HG02610 (cell line): ENCODE data around the gene MOGAT1.
"Not testable (repeated sequence)": the region's sequence is repeated elsewhere in the genome, so short reads cannot be mapped to it uniquely, and the experiment has no call there.

Source experiments
- ATAC-seq: cut with Tn5 transposase; IDR thresholded peaks from one replicate; pipeline ENCODE4 v1.9.1; 2021; ENCODE audit warnings: mild to moderate bottlenecking, moderate library complexity; ENCODE audit not compliant: unreplicated experiment

MOGAT1 gene

DNA sequence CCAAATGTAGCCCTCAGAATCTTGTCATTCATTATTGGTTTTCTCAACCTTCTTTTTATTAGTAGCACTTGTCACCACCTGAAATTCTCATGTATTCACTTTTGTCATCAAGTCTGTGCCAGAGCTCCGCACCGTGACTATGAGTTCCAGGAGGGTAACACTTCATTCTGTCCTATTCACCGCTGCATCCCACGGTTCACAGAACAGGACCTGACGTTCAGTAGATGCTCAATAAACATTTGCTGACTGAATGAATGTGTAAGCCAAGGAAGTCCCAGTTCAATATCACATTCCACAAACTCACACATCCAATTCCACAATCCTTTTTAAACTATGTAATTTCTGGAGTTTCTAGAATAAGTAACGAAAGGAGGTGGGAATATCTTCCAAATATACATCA lies 65.5 kb downstream of the MOGAT1 start:
- no peak for ATAC-seq

DNA sequence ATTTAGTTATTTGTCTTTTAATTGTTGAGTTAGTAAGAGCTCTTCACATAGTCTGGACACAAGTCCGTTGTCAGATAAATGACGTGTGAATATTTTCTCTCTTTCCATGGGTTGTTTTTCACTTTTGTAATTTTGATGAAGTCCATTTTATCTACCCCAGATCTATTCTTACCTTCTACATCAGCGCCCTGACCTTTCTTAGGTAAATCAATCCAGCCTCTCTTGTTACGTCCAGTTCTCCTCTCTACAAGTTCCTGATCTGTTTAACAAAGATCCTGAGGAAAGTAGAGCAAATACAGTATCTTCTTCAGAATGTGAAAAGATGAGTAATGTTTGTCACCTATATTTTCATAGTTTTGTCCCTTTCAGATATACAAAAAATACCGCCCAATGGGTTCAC lies 66.9 kb downstream of the MOGAT1 start:
- ATAC-seq: no peak

DNA sequence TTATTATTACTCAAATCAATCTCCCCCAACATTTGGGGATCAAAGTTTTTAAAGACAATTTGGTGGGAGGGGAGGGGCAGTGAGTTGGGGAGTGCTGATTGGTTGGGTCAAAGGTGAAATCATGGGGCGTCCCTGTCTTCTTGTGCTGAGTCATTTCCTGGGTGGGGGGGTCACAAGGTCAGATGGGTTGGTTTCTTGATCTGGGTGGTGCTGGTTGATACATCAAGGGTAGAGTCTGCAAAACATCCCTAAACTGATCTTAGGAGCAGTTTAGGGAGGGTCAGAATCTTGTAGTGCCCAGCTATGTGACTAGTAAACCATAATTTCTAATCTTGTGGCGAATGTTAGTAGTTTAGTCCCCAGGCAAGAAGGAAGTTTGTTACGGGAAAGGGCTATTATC lies 67.4 kb downstream of the MOGAT1 start:
- no peak for ATAC-seq

DNA sequence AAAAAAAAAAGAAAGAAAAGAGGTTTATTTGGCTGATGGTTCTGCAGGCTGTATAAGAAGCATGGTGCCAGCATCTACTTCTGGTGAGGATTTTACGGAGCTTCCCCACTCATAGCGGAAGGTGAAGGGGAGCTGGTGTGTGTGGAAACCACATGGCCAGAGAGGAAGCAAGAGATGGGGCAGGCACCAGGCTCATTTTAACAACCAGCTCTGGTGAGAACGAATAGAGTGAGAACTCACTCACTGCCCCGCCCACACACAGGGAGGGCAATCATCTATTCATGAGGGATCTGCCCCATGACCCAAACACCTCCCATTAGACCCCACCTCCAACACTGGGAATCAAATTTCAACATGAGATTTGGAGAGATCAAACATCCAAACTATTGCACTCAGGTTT lies 68.5 kb downstream of the MOGAT1 start:
- no peak for ATAC-seq

DNA sequence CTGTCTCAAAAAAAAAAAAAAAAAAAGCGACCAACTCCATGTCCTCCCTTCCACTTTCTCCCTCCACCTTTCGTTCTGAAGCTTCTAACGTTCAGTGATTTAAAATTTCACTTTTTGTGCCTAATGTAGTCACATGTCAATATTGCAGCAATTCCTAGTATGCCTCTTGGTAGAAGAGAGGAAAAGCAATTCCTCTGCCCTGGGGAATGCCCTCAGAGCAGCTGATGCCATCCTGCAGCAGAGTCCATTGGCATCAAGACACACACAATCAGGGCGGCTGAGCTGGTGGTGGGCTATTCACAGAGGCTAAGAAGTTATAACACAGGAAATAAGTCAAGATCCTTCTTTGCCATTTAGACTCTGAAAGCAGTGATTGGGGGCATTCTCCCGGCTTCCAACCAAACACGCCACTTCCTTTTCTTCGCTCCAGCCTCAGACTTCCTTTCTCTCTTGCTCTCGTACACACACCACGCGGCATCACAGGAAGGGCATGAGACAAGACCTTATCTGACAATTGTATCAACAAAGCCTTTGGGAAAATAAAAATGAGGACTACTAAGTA lies 71.9 kb downstream of the MOGAT1 start:
- ATAC-seq: no peak

DNA sequence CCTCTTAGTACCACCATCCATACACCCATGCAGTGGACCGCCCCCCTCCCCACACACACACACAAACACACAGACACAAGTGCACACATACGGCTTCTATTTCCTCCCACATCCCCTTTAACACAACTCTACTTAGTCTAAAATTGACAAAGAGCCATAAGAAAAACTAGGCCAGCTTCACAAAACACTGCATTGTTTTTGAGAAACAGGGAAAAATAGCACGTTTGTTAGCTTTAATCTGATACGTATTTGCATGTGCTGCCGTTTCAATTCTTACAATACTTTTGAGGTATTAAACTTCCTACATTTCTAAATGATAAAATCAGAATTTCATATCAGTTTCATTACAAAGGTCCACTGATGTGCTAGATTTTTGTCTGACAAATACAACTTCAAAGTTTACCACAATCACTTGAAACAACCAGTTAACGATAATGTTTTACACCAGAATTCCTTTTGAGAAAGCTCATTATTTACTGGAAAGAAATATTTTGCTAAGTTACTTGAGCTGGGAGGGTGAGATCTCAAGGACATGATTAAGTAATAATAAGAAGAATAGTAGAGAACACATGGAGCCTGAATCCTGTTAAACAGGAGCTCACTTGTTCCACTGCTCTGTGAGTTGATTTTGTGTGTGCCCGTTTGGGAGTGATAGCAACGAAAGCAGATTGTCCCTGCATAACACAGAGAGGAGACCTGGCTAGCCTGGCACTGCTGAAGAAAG lies 74.5 kb downstream of the MOGAT1 start:
- ATAC-seq: no peak

DNA sequence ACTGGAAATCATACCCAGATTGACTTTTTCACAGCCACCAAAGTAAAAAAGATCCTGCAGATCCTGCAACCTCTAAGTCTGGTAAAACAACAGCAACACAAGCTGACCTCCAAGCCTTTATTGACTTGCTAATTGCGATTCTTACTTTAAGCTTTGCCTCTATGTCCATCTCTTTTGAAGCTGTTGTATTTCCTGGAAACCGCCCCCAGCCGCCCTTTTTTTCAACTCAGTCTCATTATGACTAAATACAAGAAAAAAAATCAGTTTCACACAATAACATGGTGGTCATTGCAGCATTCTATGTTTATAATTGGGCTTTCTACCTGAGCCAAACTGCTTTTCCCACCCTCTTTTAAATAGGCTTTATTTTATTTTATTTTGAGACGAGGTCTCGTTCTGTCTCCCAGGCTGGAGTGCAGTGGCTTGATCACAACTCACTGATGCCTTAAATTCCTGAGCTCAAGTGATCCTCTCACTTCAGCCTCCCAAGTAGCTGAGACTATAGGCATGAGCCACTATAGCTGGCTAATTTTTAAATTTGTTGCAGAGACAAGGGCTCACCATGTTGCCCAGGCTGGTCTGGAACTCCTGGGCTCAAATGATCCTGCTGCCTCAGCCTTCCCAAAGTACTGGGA lies 76.2 kb downstream of the MOGAT1 start:
- ATAC-seq: peak; percentile 54

DNA sequence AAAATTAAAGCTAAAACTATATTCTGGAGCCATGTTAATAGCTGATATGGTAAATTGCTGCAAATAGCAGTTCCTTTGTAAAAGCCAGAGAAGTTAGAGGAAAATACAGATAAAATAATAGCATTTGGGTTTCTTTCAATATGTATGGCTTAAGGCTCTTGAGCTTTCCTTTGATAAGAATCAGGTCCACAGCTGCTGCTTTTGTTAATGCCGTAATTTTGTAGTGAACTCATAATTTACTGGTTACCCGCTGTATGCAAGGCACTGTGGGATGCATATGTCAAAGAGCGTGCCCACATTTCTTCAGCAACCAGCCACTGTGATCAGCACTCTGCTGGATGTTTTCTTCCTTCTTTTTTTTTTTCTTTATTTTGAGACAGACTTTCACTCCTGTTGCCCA lies 79.1 kb downstream of the MOGAT1 start:
- no peak for ATAC-seq

DNA sequence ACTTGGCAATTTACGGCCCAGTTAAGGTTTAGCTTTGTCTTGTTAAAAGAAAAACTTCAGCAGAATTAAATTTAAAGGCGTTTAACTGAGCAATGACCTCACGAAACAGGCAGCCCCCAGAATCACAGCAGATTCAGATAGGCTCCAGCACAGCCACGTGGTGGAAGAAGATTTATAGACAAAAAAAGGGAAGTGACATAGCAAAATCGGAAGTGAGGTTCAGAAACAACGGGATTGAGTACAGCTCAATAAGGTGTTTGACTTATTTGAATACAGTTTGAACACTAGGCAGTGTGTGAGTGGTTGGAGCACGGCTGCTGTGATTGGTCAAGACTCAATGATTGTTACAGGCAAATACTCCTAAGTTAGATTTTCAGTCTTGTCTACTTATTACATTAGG lies 79.8 kb downstream of the MOGAT1 start:
- no peak for ATAC-seq

DNA sequence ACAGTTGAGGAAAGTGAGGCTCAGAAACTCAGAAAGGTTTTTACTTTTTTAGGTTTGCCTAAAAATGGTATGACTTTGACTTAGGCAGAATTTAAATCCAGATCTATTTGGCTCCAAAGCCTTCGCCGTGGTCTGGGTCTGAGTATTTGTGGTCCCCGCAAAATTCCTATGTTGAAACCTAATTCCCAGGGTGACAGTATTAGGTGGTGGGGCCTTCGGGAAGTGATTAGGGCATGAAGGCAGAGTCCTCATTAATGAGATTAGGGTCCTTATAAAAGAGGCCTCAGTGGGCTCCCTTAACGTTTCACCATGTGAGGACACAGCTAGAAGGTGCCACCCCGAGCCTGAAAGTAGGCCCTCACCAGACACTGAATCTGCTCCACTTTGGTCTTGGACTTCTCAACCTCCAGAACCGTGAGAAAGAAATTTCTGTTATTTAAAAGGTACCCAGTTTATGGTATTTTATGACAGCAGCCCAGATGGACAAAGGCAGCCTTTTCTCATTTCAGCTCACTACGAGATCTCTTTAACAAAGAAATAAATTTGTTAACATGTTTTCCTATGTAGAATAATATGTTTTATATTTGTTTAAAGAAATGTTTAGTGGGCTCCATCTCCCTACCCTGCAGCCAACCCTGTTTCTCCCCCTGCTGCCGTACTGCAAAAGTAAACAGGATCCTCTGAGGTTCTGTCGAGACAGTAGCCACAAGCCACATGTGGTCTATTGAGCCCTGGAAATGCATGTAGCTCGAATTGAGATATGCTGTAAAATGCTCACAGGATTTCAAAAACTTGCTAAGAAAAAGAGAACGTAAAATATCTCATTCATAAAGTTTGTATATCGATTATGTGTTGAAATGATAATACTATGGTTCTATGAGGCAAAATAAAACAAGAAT lies 80.6 kb downstream of the MOGAT1 start:
- ATAC-seq: no peak

DNA sequence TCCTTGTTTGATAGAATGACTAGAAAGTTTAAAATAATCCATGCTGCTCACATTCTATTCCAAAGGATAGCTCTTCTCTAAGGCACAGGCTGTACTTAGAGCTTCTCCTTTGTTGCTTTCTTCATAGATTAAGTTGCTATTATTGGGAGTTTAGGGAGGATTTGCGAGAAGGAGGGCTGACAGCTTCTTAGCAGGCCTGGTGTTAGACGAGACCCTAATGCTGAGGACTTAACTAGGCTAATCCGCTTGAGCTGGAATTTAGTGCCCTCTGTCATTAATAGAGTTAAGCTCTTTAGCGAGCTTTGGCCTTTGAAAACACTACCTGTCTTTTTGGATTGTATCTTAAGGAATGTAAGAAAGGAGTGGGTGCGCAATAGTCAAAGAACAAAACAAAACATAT lies 81.3 kb downstream of the MOGAT1 start:
- ATAC-seq: no peak

DNA sequence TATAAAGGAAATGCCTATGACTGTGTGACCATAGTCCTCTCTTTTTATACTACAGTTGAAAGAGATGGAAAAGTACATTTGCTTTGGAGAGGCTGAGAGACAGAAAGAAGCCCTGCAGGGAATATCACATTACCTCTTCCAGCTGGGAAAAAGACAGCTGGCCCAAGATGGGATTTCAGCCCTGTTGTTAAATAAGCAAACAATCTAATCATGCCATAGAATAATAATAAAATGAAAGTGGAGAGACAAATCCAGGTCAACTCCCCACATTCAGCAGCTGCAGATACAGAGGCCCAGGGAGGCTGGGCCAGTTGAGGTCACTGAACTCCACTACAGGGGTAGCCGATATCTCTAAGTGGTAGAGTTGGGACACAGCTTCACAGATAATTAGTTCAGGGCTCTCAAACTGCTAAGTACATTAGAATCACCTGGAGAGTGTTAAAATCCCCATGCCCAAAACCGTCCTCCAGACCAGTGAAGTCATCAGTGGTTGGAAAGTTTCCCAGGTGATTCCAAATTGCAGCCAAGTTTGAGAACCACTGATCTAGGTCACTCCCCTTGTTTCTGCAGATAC lies 81.9 kb downstream of the MOGAT1 start:
- no peak for ATAC-seq

DNA sequence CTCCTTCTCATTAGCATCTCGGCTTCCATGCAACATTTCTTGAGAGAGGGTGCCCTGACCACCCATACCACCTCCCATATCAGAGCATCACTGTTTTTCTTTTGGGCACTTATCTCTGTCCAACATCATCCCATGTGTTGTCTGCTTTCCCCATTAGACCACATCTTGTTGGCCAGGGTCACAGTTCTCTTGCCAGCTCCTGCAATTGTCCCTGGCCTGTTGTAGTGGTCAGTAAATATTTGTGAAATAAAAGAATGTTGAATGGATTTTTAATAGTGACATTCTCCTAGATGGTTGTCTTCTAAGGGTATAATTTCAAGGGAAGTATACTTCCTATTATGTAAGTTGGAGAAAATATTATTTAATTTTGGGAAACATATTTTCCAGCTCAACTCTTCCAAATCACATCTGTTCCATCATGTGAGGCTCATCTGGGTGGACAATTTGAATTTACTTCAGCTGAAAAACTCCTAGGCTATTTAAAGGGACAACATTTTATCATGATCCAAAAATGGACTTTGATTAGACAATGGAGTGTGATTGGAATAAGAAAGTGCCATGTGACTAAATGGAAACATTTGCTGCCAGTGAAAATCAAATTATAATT lies 83.0 kb downstream of the MOGAT1 start:
- no peak for ATAC-seq

DNA sequence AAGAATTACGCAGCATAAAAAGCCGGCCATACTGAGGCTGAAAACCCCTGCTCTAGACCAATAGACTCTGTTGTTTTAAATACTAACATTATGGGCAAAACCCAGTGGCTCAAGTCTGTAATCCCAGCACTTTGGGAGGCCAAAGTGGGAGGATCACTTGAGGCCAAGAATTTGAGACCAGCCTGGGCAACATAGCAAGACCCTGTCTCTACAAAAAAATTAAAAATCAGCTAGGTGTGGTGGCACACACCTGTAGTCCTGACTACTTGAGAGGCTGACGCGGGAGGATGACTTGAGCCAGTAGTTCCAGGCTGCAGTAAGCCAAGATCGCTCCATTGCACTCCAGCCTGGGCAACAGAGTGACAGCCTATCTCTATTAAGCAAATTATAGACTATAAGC lies 84.1 kb downstream of the MOGAT1 start:
- ATAC-seq: not testable (repeated sequence)

DNA sequence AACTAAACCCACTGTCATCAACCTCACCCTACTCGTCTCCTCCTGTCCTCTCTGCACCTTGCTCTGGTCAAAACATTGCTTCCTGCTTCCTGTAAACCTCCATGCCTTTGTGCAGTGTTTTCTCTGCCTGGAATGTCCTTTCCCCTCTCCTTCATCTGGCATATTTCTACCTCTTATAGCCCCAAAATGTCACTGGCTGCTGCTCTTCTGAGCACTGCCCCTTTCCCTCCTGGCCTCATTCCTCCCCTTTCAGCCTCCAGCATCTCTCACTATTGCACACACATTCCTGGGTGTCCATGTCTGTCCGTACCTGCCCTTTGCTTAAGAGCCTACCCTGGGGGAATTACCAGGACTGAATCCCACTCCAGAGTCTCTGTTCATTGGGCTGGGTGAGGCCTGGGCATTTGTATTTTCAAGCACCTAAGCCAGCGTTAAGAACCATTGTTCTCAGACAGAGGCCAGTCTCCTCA lies 84.9 kb downstream of the MOGAT1 start:
- ATAC-seq: no peak

DNA sequence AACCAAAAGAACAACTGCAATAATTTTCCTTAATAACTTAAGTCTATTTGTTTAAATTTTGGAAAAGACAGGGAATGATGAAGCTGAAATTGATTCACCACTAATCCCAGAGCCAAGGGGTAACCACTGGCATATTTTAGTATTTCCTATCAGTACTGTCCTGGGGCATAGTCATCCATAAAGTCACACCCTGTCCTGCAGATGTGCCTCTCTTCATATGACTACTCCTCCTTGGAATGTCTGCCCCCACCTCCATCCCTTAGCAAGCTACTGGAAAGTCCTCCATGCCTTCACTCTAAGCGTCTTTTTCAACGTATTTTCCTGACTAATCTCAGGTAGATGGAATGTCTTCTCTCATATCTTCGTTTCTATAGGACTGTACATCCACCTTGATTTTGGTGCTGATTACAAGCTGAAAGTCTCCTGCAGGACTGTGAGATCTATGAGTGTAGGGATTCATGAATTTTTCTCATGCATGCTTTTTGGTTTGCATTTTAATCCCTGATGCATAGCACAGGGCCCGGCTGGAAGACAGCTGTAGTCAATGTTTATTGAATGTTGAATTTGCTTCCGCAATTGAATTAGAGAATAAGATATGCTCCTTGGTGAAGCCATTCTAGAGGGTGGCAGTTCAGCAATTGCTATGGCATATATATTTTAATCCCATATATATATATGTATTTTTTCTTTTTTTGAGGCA lies 85.6 kb downstream of the MOGAT1 start:
- ATAC-seq: no peak
